H1 (cell line): ENCODE results near the gene OBP2B. TPM values are rescaled to one million over a fixed set of nuclear protein-coding genes. Genes with fewer than 3 reads are reported as not detected.

Source experiments
- ATF3 ChIP-seq: IDR thresholded peaks from 2 replicates; pipeline ENCODE4 v1.6.1; 2011; ENCODE audit warnings: low read depth, mild to moderate bottlenecking, low read length; ENCODE audit not compliant: insufficient read depth
- BCL11A ChIP-seq, 2 experiments: IDR thresholded peaks; one replicate each; pipeline ENCODE4 v1.6.1; 2011; ENCODE audit warnings: low read depth in 2 of 2, low read length in 2 of 2, mild to moderate bottlenecking in 2 of 2
- CHD2 ChIP-seq: IDR thresholded peaks from 2 replicates; pipeline ENCODE4 v1.6.1; 2012; ENCODE audit warnings: low read length, improper control_type of control experiment
- HDAC6 ChIP-seq: IDR thresholded peaks from one replicate; pipeline ENCODE4 v1.7.1; 2012; ENCODE audit warnings: low read depth, mild to moderate bottlenecking, inconsistent platforms, low read length, moderate library complexity
- MAX ChIP-seq: IDR thresholded peaks from 2 replicates; pipeline ENCODE4 v1.6.1; 2012; ENCODE audit warnings: inconsistent platforms
- RBBP5 ChIP-seq: IDR thresholded peaks from 2 replicates; pipeline ENCODE4 v1.7.1; 2012; ENCODE audit warnings: low read depth, mild to moderate bottlenecking, inconsistent platforms, low read length, moderate library complexity, borderline replicate concordance
- RFX5 ChIP-seq: IDR thresholded peaks from 2 replicates; pipeline ENCODE4 v1.6.1; 2011; ENCODE audit warnings: low read depth, low read length, improper control_type of control experiment, borderline replicate concordance
- SIRT6 ChIP-seq: IDR thresholded peaks from one replicate; pipeline ENCODE4 v1.7.1; 2012; ENCODE audit warnings: low read length, inconsistent platforms
- SP1 ChIP-seq: IDR thresholded peaks from 2 replicates; pipeline ENCODE4 v1.6.1; 2011; ENCODE audit warnings: low read depth, low read length
- TCF12 ChIP-seq: IDR thresholded peaks from 2 replicates; pipeline ENCODE4 v1.6.1; 2011; ENCODE audit warnings: low read depth, mild to moderate bottlenecking, low read length
- polyA plus RNA-seq, 7 experiments: library from polyadenylated mRNA; depleted of rRNA in 3 of 7; stranded (reverse) in 5 of 7; unstranded in 2 of 7; fragments of >200 nt in 5 of 7; fragments of 200-250 nt in 2 of 7; gene quantifications; 1 replicate in 5 of 7; 2 replicates in 1 of 7; 4 replicates in 1 of 7; pipeline versions ENCODE4 v1.2.1 to v1.2.3, GENCODE V29; 2011 to 2013; ENCODE audit warnings: missing spikeins in 2 of 7, mixed read lengths in 2 of 7
- total RNA-seq: library from RNA; stranded (reverse); fragmentation: NEBNext Ultra II Directional; extraction: Animal tissue kit (Norgen Biotek cat#: 25700); gene quantifications from 2 replicates; pipeline ENCODE4 v1.2.1, GENCODE V29; 2021

OBP2B gene
- total and polyA plus RNA-seq, 2 of the 8 experiments (the other 6 are each of a cell fraction or from before 2014, with no cell fraction given), result not detected

- TF ChIP-seq ATF3 (no peak), SIRT6 (no peak), RFX5 (no peak), SP1 (no peak), HDAC6 (no peak), MAX (no peak), BCL11A (IDR thresholded peaks at IDR 0.05; ENCODE audit: low read depth in 2 of 2, low read length in 2 of 2) (no peak), TCF12 (no peak), CHD2 (no peak), RBBP5 (no peak)
Observed at GRCh38 chr9:133180953-133181352, 28.1 kb downstream of the OBP2B start (continued).
